Endodermal cell (in vitro differentiated cells): Measurements from ENCODE around the gene BYSL. TPM values are rescaled to one million over a fixed set of nuclear protein-coding genes. Genes with fewer than 3 reads are reported as not detected.

ENCODE experiments used
- DNase-seq: peaks from one replicate; pipeline ENCODE4 v3.0.0-alpha.2; 2017
- H3K27ac ChIP-seq: 2 replicates; pipeline ENCODE4 v1.5.1; 2013; ENCODE audit warnings: mild to moderate bottlenecking, low read depth, low read length, moderate library complexity
- H3K27me3 ChIP-seq: 2 replicates; pipeline ENCODE4 v1.6.1; 2013; ENCODE audit warnings: mild to moderate bottlenecking, low read length, moderate library complexity; ENCODE audit not compliant: insufficient read depth, control insufficient read depth, poor library complexity, severe bottlenecking
- H3K36me3 ChIP-seq: 2 replicates; pipeline ENCODE4 v1.7.0; 2013; ENCODE audit warnings: mild to moderate bottlenecking, low read length, moderate library complexity; ENCODE audit not compliant: control insufficient read depth, insufficient read depth
- H3K4me1 ChIP-seq: one replicate; pipeline ENCODE4 v1.7.0; 2013; ENCODE audit warnings: low read length; ENCODE audit not compliant: control insufficient read depth, insufficient read depth
- H3K4me3 ChIP-seq: 2 replicates; pipeline ENCODE4 v1.5.1; 2013; ENCODE audit warnings: mild to moderate bottlenecking, low read length, moderate library complexity
- H3K9ac ChIP-seq: 2 replicates; pipeline ENCODE4 v1.6.1; 2013; ENCODE audit warnings: mild to moderate bottlenecking, low read length, moderate library complexity; ENCODE audit not compliant: poor library complexity, severe bottlenecking; ENCODE audit errors: extremely low read depth
- H3K9me3 ChIP-seq: 2 replicates; pipeline ENCODE4 v1.6.1; 2013; ENCODE audit warnings: mild to moderate bottlenecking, low read length, moderate library complexity; ENCODE audit not compliant: control insufficient read depth
- H3K27ac Mint-ChIP-seq: 2 replicates; pipeline ENCODE4 v1.8.0; 2020; ENCODE audit warnings: mixed read lengths
- H3K27me3 Mint-ChIP-seq: 2 replicates; pipeline ENCODE4 v1.8.0; 2021; ENCODE audit warnings: mild to moderate bottlenecking, mixed read lengths; ENCODE audit not compliant: insufficient read depth
- H3K36me3 Mint-ChIP-seq: 2 replicates; pipeline ENCODE4 v1.8.0; 2020; ENCODE audit warnings: low read depth, mixed read lengths
- H3K4me1 Mint-ChIP-seq: 2 replicates; pipeline ENCODE4 v1.8.0; 2020; ENCODE audit warnings: mixed read lengths
- H3K4me3 Mint-ChIP-seq: 2 replicates; pipeline ENCODE4 v1.8.0; 2020; ENCODE audit warnings: mild to moderate bottlenecking, moderate library complexity, mixed read lengths
- H3K9me3 Mint-ChIP-seq: 2 replicates; pipeline ENCODE4 v1.8.0; 2020; ENCODE audit warnings: mild to moderate bottlenecking, mixed read lengths
- CTCF ChIP-seq: fragments of 200-600 bp; sonication (generic); conservative IDR thresholded peaks from 2 replicates; pipeline ENCODE4 v1.5.0; 2021; ENCODE audit warnings: antibody characterized with exemption, mild to moderate bottlenecking
- WGBS, 2 experiments: methylation state at CpG; one replicate each; pipeline versions ENCODE4 v1.1.5 to v1.1.7; 2013; ENCODE audit warnings: missing lambda C conversion rate in 2 of 2, mixed read lengths in 1 of 2; ENCODE audit not compliant: insufficient coverage in 1 of 2, insufficient read length in 1 of 2; 5-methylcytosine and 5-hydroxymethylcytosine counted together
- total RNA-seq, 2 donors: library from RNA; stranded (reverse); fragmentation: NEBNext Ultra II Directional in 1 of 2; extraction: Animal tissue kit (Norgen Biotek cat#: 25700) in 1 of 2; gene quantifications; 2 replicates in 1 of 2; 3 replicates in 1 of 2; pipeline ENCODE4 v1.2.1, GENCODE V29; 2021

Gene BYSL
- total RNA-seq, 2 donors from 2014 or later = 29.4 to 36.3 TPM

DNA sequence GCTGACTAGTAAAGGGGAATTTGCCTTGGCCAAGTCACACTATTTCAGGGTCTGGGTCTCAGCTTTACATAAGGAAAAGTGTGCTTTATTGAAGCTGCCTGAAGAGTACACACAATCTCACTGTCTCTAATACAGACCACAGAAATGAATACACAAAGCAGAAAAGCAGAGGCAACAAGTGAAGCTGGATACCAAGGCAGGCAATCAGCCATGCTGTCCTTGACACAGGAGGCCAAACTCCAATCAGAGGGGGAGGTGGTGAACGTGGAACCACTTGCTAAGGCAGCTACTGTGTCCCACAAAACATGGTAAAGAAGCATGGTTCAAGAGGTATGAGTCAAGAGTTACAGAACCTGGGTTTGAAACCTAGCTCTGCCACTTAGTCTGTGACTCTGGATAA is 42.1 kb downstream of the BYSL start:
- Histone ChIP-seq H3K27ac (no peak overlapping the region), H3K4me1 (no peaks in the 10 kb centered on the region), H3K36me3 (no peaks in the 10 kb centered on the region), H3K4me3 (no peak overlapping the region), H3K9me3 (no peaks in the 10 kb centered on the region), H3K9ac (no peak overlapping the region), H3K27me3 (no peaks in the 10 kb centered on the region)
- peaks cover 18% of the 10 kb centered on the region for H3K4me1 Mint-ChIP-seq
- DNase-seq = no peak
- no peaks in the 10 kb centered on the region for H3K36me3 Mint-ChIP-seq
- no peaks in the 10 kb centered on the region for H3K9me3 Mint-ChIP-seq
- H3K27ac Mint-ChIP-seq = no peak overlapping the region
- TF ChIP-seq CTCF = no peak
- 57 to 64% methylated on average over 1 of the region's 1 CpG for WGBS, 2 experiments
- H3K27me3 Mint-ChIP-seq = peaks cover 4% of the 10 kb centered on the region
- H3K4me3 Mint-ChIP-seq = no peak overlapping the region

DNA sequence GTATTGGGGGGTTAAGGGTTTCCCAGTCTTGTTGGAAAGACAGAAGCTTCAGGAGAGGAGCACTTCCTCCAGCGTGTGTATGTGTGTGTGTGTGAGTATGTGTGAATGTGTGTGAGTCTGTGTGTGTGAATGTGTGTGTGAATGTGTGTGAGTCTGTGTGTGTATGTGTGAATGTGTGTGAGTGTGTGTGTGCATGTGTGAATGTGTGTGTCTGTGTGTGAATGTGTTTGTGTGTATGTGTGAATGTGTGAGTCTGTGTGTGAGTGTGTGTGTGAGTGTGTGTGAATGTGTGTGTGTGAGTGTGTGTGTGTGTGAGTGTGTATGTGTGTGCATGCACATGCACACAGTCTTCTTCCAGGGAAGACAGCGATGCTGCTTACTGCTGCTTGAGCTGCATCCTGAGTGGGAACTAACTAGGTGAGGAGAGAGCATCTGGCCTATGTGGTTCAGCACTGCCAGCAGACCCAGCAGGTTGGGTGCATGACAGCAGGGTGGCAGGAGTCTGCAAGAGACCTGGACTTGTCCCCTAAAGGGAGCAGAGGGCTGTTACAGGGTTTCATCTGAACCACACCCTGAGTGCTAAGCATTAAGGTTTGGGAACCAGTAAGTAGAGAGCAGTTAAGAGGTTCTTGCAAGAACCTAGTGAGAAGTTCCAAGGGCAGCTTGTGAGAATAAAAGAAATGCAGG is 43.0 kb downstream of the BYSL start:
- peaks cover 18% of the 10 kb centered on the region for H3K4me1 Mint-ChIP-seq
- Histone ChIP-seq H3K27ac (no peak overlapping the region), H3K27me3 (no peaks in the 10 kb centered on the region), H3K4me3 (no peak overlapping the region), H3K9me3 (no peaks in the 10 kb centered on the region), H3K9ac (no peak overlapping the region), H3K4me1 (no peaks in the 10 kb centered on the region), H3K36me3 (no peaks in the 10 kb centered on the region)
- peak; percentile 63 for DNase-seq
- H3K9me3 Mint-ChIP-seq = no peaks in the 10 kb centered on the region
- no peak overlapping the region for H3K4me3 Mint-ChIP-seq
- no peak overlapping the region for H3K27ac Mint-ChIP-seq
- 87% methylated on average over 2 of the region's 2 CpGs; no CpG with 5 or more reads in 1 of the 2 experiments for WGBS, 2 experiments
- H3K27me3 Mint-ChIP-seq = peaks cover 4% of the 10 kb centered on the region
- no peak for TF ChIP-seq CTCF
- H3K36me3 Mint-ChIP-seq = no peaks in the 10 kb centered on the region

- H3K27me3 Mint-ChIP-seq = peaks cover 4% of the 10 kb centered on the region
- H3K4me3 Mint-ChIP-seq = peak overlapping the region; percentile 5
- peak; percentile 92 for DNase-seq
- no peaks in the 10 kb centered on the region for H3K4me1 ChIP-seq
- H3K36me3 Mint-ChIP-seq = no peaks in the 10 kb centered on the region
- H3K9me3 Mint-ChIP-seq = no peaks in the 10 kb centered on the region
- peak overlapping the region; percentile 79 for H3K27ac Mint-ChIP-seq
- no peak overlapping the region for H3K9ac ChIP-seq
- peaks cover 18% of the 10 kb centered on the region for H3K4me1 Mint-ChIP-seq
- H3K27ac ChIP-seq = peak overlapping the region; percentile 66
- WGBS, 2 experiments = 18 to 31% methylated on average over 10 to 11 of the region's 11 CpGs
- H3K36me3 ChIP-seq = no peaks in the 10 kb centered on the region
- H3K27me3 ChIP-seq = no peaks in the 10 kb centered on the region
- H3K4me3 ChIP-seq = no peak overlapping the region
- no peak for TF ChIP-seq CTCF
- H3K9me3 ChIP-seq = no peaks in the 10 kb centered on the region
Measured at GRCh38 chr6:41965429-41966213, 44.3 kb downstream of the BYSL start.
